HCT116 (cell line): Measurements from ENCODE around the gene CBX4.

Source experiments
- EZH2 ChIP-seq: fragments of 200-600 bp; sonication (generic); IDR thresholded peaks from 2 replicates; pipeline ENCODE4 v1.6.1; 2017; ENCODE audit warnings: antibody characterized with exemption, mixed run types
- EZH2phosphoT487 ChIP-seq: fragments of 200-600 bp; IDR thresholded peaks from 2 replicates; pipeline ENCODE4 v1.6.1; 2018; ENCODE audit warnings: antibody characterized with exemption, borderline replicate concordance
- FOSL1 ChIP-seq: IDR thresholded peaks from 2 replicates; pipeline ENCODE4 v1.6.1; 2012; ENCODE audit warnings: low read depth
- JUND ChIP-seq: IDR thresholded peaks from 2 replicates; pipeline ENCODE4 v1.6.1; 2012
- MAX ChIP-seq: IDR thresholded peaks from 2 replicates; pipeline ENCODE4 v1.6.1; 2012
- POLR2A ChIP-seq: IDR thresholded peaks from 2 replicates; pipeline ENCODE4 v1.7.0; 2011; ENCODE audit warnings: borderline replicate concordance; ENCODE audit not compliant: insufficient read depth, insufficient read length; ENCODE audit errors: extremely low read depth
- POLR2AphosphoS5 ChIP-seq: IDR thresholded peaks from 2 replicates; pipeline ENCODE4 v1.6.1; 2011; ENCODE audit warnings: mild to moderate bottlenecking, low read depth, low read length, moderate library complexity
- SRF ChIP-seq: IDR thresholded peaks from 2 replicates; pipeline ENCODE4 v1.6.1; 2012; ENCODE audit warnings: low read depth
- TCF7L2 ChIP-seq: IDR thresholded peaks from 2 replicates; pipeline ENCODE4 v1.7.0; 2011; ENCODE audit warnings: borderline replicate concordance, inconsistent platforms; ENCODE audit not compliant: insufficient read depth, insufficient read length; ENCODE audit errors: extremely low read depth
- YY1 ChIP-seq: IDR thresholded peaks from 2 replicates; pipeline ENCODE4 v1.6.1; 2011; ENCODE audit warnings: low read length, low read depth, moderate library complexity, mild to moderate bottlenecking; ENCODE audit not compliant: insufficient replicate concordance; ENCODE audit errors: extremely low read depth
- ZBTB33 ChIP-seq: IDR thresholded peaks from 2 replicates; pipeline ENCODE4 v1.6.1; 2011; ENCODE audit warnings: mild to moderate bottlenecking, low read length, moderate library complexity; ENCODE audit not compliant: insufficient replicate concordance; ENCODE audit errors: extremely low read depth
- ZNF274 ChIP-seq: fragments of 200-500 bp; sonication (Bioruptor generic); IDR thresholded peaks from 2 replicates; pipeline ENCODE4 v1.6.1; 2014; ENCODE audit warnings: mild to moderate bottlenecking, low read depth, low read length, inconsistent platforms
- TF ChIP-seq, protein P1 (sequence below), 3 experiments: fragments of 200-600 bp in 1 of 3; sonication (generic) in 1 of 3; IDR thresholded peaks in 2 of 3; conservative IDR thresholded peaks in 1 of 3; 2 replicates each; pipeline ENCODE4 v1.5.1; 2012 to 2017; ENCODE audit warnings: low read depth in 2 of 3, low read length in 2 of 3, antibody characterized with exemption in 1 of 3, borderline replicate concordance in 1 of 3, control low read depth in 1 of 3, mild to moderate bottlenecking in 1 of 3, mixed read lengths in 1 of 3, mixed run types in 1 of 3, moderate library complexity in 1 of 3; ENCODE audit not compliant: insufficient read depth in 1 of 3
- TF ChIP-seq, protein P2 (sequence below): IDR thresholded peaks from 2 replicates; pipeline ENCODE4 v1.6.1; 2012; ENCODE audit warnings: low read depth

DNA sequence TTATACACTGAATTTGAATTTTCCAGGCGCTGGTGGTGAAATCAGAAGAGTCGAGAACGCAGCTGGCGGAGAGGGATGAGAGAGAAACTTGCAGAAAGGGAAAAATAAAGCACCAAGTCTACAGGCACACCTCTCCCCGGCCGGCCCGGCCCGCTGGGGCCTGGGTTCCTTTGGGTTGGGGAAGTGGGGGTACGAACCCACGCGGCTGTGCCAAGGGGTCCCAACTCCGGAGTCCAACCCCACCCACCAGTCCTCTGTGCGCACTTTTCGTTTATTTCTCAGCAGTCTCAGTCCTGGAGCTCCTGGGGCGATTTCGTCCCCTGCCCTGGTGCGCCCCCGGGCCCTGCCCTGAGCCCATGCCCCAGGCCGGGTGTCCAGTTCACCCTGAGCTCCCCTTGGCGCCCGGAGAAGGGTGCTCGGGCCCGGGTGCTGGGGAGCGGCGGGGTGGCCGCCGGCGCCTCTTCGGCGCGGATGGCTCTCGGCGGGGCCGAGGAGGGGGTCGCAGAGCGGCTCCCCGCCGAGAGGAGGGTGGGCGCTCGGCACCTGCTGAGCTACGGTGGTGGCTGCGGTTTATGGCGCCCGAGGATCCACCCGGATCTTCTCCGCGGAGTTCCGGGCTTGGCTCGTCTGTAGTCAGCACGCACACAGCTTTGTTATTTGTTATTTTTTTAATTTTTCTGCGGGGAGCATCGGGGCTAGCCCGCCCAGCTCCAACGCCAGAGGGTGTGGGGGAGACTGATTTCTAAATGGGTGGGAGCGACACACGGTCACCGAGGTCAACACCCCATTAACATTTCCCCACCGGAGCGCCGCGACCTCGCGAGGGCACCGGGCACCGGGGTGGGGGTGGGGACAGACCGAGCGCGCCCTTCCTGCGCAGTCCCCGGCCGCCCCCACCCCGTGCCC is 26.6 kb downstream of the CBX4 start:
- TF ChIP-seq, protein P1, sequence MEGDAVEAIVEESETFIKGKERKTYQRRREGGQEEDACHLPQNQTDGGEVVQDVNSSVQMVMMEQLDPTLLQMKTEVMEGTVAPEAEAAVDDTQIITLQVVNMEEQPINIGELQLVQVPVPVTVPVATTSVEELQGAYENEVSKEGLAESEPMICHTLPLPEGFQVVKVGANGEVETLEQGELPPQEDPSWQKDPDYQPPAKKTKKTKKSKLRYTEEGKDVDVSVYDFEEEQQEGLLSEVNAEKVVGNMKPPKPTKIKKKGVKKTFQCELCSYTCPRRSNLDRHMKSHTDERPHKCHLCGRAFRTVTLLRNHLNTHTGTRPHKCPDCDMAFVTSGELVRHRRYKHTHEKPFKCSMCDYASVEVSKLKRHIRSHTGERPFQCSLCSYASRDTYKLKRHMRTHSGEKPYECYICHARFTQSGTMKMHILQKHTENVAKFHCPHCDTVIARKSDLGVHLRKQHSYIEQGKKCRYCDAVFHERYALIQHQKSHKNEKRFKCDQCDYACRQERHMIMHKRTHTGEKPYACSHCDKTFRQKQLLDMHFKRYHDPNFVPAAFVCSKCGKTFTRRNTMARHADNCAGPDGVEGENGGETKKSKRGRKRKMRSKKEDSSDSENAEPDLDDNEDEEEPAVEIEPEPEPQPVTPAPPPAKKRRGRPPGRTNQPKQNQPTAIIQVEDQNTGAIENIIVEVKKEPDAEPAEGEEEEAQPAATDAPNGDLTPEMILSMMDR (IDR thresholded peaks at IDR 0.05 in 2 of 3, conservative IDR thresholded peaks at IDR 0.05 in 1 of 3; ENCODE audit: borderline replicate concordance in 1 of 3, insufficient read depth in 1 of 3, low read depth in 2 of 3, low read length in 2 of 3): no peak
- TF ChIP-seq, protein P2, sequence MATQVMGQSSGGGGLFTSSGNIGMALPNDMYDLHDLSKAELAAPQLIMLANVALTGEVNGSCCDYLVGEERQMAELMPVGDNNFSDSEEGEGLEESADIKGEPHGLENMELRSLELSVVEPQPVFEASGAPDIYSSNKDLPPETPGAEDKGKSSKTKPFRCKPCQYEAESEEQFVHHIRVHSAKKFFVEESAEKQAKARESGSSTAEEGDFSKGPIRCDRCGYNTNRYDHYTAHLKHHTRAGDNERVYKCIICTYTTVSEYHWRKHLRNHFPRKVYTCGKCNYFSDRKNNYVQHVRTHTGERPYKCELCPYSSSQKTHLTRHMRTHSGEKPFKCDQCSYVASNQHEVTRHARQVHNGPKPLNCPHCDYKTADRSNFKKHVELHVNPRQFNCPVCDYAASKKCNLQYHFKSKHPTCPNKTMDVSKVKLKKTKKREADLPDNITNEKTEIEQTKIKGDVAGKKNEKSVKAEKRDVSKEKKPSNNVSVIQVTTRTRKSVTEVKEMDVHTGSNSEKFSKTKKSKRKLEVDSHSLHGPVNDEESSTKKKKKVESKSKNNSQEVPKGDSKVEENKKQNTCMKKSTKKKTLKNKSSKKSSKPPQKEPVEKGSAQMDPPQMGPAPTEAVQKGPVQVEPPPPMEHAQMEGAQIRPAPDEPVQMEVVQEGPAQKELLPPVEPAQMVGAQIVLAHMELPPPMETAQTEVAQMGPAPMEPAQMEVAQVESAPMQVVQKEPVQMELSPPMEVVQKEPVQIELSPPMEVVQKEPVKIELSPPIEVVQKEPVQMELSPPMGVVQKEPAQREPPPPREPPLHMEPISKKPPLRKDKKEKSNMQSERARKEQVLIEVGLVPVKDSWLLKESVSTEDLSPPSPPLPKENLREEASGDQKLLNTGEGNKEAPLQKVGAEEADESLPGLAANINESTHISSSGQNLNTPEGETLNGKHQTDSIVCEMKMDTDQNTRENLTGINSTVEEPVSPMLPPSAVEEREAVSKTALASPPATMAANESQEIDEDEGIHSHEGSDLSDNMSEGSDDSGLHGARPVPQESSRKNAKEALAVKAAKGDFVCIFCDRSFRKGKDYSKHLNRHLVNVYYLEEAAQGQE: no peak
- TF ChIP-seq POLR2A (no peak), EZH2 (no peak), ZNF274 (no peak), POLR2AphosphoS5 (no peak), EZH2phosphoT487 (no peak), SRF (no peak), MAX (no peak), JUND (no peak), ZBTB33 (no peak), YY1 (no peak), TCF7L2 (no peak), FOSL1 (no peak)
